Mesendoderm (in vitro differentiated cells): Measurements from ENCODE around the gene BACE1.
A peak's percentile ranks its signal among the peaks of the same experiment; 100 is the strongest.

Source experiments
- DNase-seq: peaks from one replicate; pipeline ENCODE4 v3.0.0; 2013
- H2AK5ac ChIP-seq: 2 replicates; pipeline ENCODE4 v1.6.1; 2013; ENCODE audit warnings: low read length, inconsistent platforms
- H2BK120ac ChIP-seq: 2 replicates; pipeline ENCODE4 v1.6.1; 2013; ENCODE audit warnings: low read depth, mild to moderate bottlenecking, low read length, moderate library complexity, mixed read lengths
- H2BK15ac ChIP-seq: replicated peaks from 2 replicates; pipeline ENCODE4 v1.6.1; 2013; ENCODE audit warnings: low read depth, mild to moderate bottlenecking, moderate library complexity
- H2BK5ac ChIP-seq: 2 replicates; pipeline ENCODE4 v1.6.1; 2013; ENCODE audit warnings: low read length, inconsistent platforms
- H3K18ac ChIP-seq: 2 replicates; pipeline ENCODE4 v1.6.1; 2013; ENCODE audit warnings: mild to moderate bottlenecking, low read length, mixed read lengths
- H3K23ac ChIP-seq: one replicate; pipeline ENCODE4 v1.6.1; 2013; ENCODE audit warnings: low read length
- H3K27ac ChIP-seq: 2 replicates; pipeline ENCODE4 v1.5.1; 2013; ENCODE audit warnings: low read depth, mild to moderate bottlenecking, inconsistent platforms, low read length, moderate library complexity
- H3K27me3 ChIP-seq: 2 replicates; pipeline ENCODE4 v1.6.1; 2013; ENCODE audit warnings: low read length, control low read depth, mild to moderate bottlenecking, inconsistent platforms; ENCODE audit not compliant: insufficient read depth, poor library complexity
- H3K36me3 ChIP-seq: 2 replicates; pipeline ENCODE4 v1.6.1; 2013; ENCODE audit warnings: low read length, inconsistent platforms; ENCODE audit not compliant: control insufficient read depth, insufficient read depth
- H3K4ac ChIP-seq: one replicate; pipeline ENCODE4 v1.6.1; 2013; ENCODE audit warnings: low read depth, mild to moderate bottlenecking, low read length, moderate library complexity
- H3K4me1 ChIP-seq: 2 replicates; pipeline ENCODE4 v1.6.1; 2013; ENCODE audit warnings: low read depth, low read length, inconsistent platforms; ENCODE audit not compliant: control insufficient read depth
- H3K4me2 ChIP-seq: 2 replicates; pipeline ENCODE4 v1.6.1; 2013; ENCODE audit warnings: low read length
- H3K4me3 ChIP-seq: 2 replicates; pipeline ENCODE4 v1.5.1; 2013; ENCODE audit warnings: mild to moderate bottlenecking, low read length
- H3K56ac ChIP-seq: one replicate; pipeline ENCODE4 v1.6.1; 2013; ENCODE audit warnings: low read length
- H3K79me1 ChIP-seq: 2 replicates; pipeline ENCODE4 v1.6.1; 2013; ENCODE audit warnings: low read length, inconsistent platforms
- H3K79me2 ChIP-seq: 2 replicates; pipeline ENCODE4 v1.6.1; 2013; ENCODE audit warnings: mild to moderate bottlenecking, low read length; ENCODE audit not compliant: control insufficient read depth, insufficient read depth
- H3K9ac ChIP-seq: 2 replicates; pipeline ENCODE4 v1.6.1; 2013; ENCODE audit warnings: low read length, inconsistent platforms
- H4K5ac ChIP-seq: one replicate; pipeline ENCODE4 v1.6.1; 2013; ENCODE audit warnings: low read length
- H4K8ac ChIP-seq: one replicate; pipeline ENCODE4 v1.6.1; 2013; ENCODE audit warnings: low read depth, mild to moderate bottlenecking, control low read depth, low read length, moderate library complexity
- WGBS: extraction: QIAGEN DNeasy Blood & Tissue Kit; methylation state at CpG from one replicate; pipeline ENCODE4 v1.1.7; 2013; ENCODE audit warnings: low lambda C conversion rate, missing lambda C conversion rate; ENCODE audit not compliant: insufficient coverage; ENCODE audit errors: extremely low coverage; 5-methylcytosine and 5-hydroxymethylcytosine counted together

The BACE1 gene

DNA sequence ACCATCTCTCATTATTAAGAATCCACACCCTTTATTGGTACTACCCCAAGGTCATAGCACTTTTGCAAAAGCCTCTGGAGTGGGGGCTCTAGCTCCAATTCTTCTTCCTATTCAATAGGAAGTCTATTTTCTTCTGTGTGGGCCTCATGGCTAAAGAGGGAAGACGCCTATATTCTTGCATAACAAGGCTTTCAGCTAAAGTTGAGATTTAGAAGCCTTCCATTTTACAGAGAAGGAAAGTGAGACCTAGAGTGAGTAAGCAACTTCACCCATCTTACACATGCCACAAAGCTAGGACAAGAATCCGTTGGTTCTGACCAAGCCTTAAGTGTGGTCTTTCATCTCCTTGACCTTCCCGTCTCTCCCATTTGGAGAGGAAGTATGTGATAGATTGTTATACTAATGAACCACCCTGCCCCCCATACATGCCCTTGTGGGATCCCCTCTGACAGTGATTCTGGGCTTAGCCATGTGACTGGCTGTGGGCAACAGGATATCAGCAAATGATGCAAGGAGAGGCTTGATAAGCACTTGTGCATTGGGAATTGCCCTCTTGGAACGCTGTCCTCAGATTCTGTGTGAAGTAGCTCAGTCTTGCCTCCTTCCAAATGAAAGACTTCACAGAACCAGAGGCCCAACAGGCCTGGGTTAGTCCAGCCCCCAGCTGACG is 12.3 kb downstream of the BACE1 start:
- no peak overlapping the region for H4K5ac ChIP-seq
- no peak overlapping the region for H4K8ac ChIP-seq
- no peak overlapping the region for H3K56ac ChIP-seq
- no peaks in the 10 kb centered on the region for H3K36me3 ChIP-seq
- H2BK15ac ChIP-seq = no peak overlapping the region
- H3K23ac ChIP-seq = no peak overlapping the region
- H2BK5ac ChIP-seq = no peak overlapping the region
- no peaks in the 10 kb centered on the region for H3K27me3 ChIP-seq
- H3K9ac ChIP-seq = no peak overlapping the region
- no peak overlapping the region for H3K27ac ChIP-seq
- no CpG with 5 or more reads among the region's 5 CpGs for WGBS
- H2AK5ac ChIP-seq = no peak overlapping the region
- no peak for DNase-seq
- H3K4ac ChIP-seq = no peak overlapping the region
- no peaks in the 10 kb centered on the region for H3K79me2 ChIP-seq
- no peak overlapping the region for H3K4me2 ChIP-seq
- no peak overlapping the region for H2BK120ac ChIP-seq
- H3K79me1 ChIP-seq = no peaks in the 10 kb centered on the region
- no peak overlapping the region for H3K4me3 ChIP-seq
- no peak overlapping the region for H3K18ac ChIP-seq
- H3K4me1 ChIP-seq = peaks cover 19% of the 10 kb centered on the region

DNA sequence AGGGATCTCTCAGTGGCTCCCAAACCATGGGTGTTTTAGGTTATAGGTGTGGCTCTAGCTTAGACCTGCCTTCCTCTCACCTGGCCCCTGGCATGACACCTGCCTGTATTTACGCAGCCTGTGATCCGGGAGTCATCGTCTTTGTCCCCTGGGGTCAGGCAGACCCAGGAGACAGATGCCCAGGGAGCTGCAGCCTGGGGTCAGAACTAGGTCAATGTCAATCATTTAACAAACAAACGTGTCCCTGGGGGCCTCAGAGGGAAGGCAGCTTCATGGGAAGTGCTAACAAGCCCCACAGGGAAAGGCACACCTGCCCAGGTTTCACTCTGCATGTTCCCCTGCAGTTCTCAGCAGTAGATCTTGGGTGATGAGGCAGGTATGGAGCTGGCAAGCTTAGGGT is 13.0 kb downstream of the BACE1 start:
- Histone ChIP-seq H2BK15ac (no peak overlapping the region), H3K79me1 (no peaks in the 10 kb centered on the region), H3K27ac (no peak overlapping the region), H2BK5ac (no peak overlapping the region), H3K36me3 (no peaks in the 10 kb centered on the region), H3K56ac (no peak overlapping the region), H3K4me1 (peaks cover 19% of the 10 kb centered on the region), H3K4me3 (no peak overlapping the region), H2AK5ac (no peak overlapping the region), H3K4ac (no peak overlapping the region), H3K4me2 (no peak overlapping the region), H3K79me2 (no peaks in the 10 kb centered on the region), H3K27me3 (no peaks in the 10 kb centered on the region), H2BK120ac (no peak overlapping the region), H4K5ac (no peak overlapping the region), H3K9ac (no peak overlapping the region), H3K23ac (no peak overlapping the region), H4K8ac (no peak overlapping the region), H3K18ac (no peak overlapping the region)
- no CpG with 5 or more reads among the region's 4 CpGs for WGBS
- no peak for DNase-seq

DNA sequence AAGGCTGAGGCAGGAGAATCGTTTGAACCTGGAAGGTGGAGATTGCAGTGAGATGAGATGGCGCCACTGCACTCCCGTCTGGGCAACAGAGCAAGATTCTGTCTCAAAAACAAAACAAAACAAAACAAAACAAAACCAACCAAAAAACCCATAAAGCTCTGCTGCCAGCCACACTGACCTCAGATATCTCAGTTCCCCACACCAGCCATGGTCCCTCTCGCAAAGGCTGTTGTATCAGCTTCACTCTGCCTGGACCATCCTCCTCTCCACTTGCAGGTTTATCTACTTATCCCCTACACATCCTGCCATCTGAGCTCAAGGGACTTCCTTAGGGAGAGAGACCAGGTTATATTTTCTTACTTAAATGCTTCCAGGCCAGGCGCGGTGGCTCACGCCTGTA is 13.8 kb downstream of the BACE1 start:
- Histone ChIP-seq H3K4me2 (no peak overlapping the region), H3K18ac (no peak overlapping the region), H3K4me3 (no peak overlapping the region), H3K4ac (no peak overlapping the region), H3K4me1 (peaks cover 19% of the 10 kb centered on the region), H2AK5ac (no peak overlapping the region), H3K27ac (no peak overlapping the region), H2BK120ac (no peak overlapping the region), H3K9ac (no peak overlapping the region), H2BK15ac (no peak overlapping the region), H4K5ac (no peak overlapping the region), H4K8ac (no peak overlapping the region), H3K23ac (no peak overlapping the region), H3K36me3 (no peaks in the 10 kb centered on the region), H3K79me1 (no peaks in the 10 kb centered on the region), H3K79me2 (no peaks in the 10 kb centered on the region), H3K56ac (no peak overlapping the region), H3K27me3 (no peaks in the 10 kb centered on the region), H2BK5ac (no peak overlapping the region)
- no CpG with 5 or more reads among the region's 7 CpGs for WGBS
- no peak for DNase-seq

DNA sequence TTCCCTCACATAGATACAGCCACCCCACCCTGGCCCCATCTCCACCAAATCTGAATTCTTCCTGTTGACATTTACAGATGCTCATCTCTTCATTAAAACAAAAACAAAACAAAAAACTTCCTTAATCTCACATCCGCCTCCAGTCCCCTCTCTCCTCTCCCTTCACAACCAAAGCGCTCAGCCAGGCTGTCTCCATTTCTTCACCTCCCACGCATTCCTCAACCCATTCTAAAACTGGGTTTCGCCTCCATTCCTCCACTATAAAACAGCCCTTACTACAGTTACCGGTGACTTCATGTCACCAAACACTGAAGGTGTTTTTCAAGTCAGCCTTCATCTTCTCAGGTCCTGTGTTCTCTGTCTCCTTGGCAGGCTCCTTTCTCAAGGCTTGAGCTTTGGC is 15.3 kb downstream of the BACE1 start:
- Histone ChIP-seq H3K79me1 (no peaks in the 10 kb centered on the region), H3K36me3 (no peaks in the 10 kb centered on the region), H3K4me1 (peaks cover 19% of the 10 kb centered on the region), H3K23ac (no peak overlapping the region), H2BK5ac (no peak overlapping the region), H3K4me3 (no peak overlapping the region), H3K27me3 (no peaks in the 10 kb centered on the region), H3K56ac (no peak overlapping the region), H4K8ac (no peak overlapping the region), H4K5ac (no peak overlapping the region), H3K27ac (no peak overlapping the region), H3K4ac (no peak overlapping the region), H2AK5ac (no peak overlapping the region), H3K18ac (no peak overlapping the region), H2BK120ac (no peak overlapping the region), H3K4me2 (no peak overlapping the region), H3K79me2 (no peaks in the 10 kb centered on the region), H2BK15ac (no peak overlapping the region), H3K9ac (no peak overlapping the region)
- WGBS = 100% methylated on average over 2 of the region's 5 CpGs
- no peak for DNase-seq

DNA sequence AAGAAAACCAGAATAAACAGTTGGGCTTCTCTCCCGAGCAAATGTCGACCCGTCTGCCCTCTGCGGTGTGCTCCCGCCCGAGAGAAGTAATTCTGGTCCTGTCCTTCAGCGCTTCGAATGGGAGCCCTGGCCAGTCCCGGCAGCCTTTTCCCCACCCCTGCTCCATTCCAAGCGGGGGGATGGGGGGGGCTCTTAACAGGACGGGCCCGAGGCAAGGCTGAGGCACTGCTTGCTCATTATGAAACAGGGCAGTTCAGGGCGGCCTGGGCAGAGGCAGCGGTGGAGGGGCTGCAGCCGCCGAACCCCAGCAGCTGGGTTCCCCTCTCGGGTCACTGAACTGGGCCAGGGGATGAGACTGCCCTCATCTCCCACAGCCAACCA is 15.8 kb downstream of the BACE1 start:
- Histone ChIP-seq H3K4me1 (peaks cover 19% of the 10 kb centered on the region), H3K79me2 (no peaks in the 10 kb centered on the region), H2BK120ac (no peak overlapping the region), H3K36me3 (no peaks in the 10 kb centered on the region), H3K18ac (no peak overlapping the region), H3K9ac (peak overlapping the region; percentile 35), H3K56ac (peak overlapping the region; percentile 72), H4K8ac (no peak overlapping the region), H2AK5ac (no peak overlapping the region), H3K27me3 (no peaks in the 10 kb centered on the region), H3K4me2 (no peak overlapping the region), H4K5ac (no peak overlapping the region), H3K27ac (no peak overlapping the region), H3K4ac (no peak overlapping the region), H2BK15ac (no peak overlapping the region), H3K79me1 (no peaks in the 10 kb centered on the region), H3K23ac (no peak overlapping the region), H2BK5ac (no peak overlapping the region), H3K4me3 (no peak overlapping the region)
- WGBS = no CpG with 5 or more reads among the region's 17 CpGs
- peak; percentile 49 for DNase-seq
